ENCODE results near the gene BARHL2. TPM values are rescaled to one million over a fixed set of nuclear protein-coding genes. Genes with fewer than 3 reads are reported as not detected.

The BARHL2 gene
- total RNA-seq (not detected in 2 replicates), polyA plus RNA-seq (not detected in 2 replicates)

DNA sequence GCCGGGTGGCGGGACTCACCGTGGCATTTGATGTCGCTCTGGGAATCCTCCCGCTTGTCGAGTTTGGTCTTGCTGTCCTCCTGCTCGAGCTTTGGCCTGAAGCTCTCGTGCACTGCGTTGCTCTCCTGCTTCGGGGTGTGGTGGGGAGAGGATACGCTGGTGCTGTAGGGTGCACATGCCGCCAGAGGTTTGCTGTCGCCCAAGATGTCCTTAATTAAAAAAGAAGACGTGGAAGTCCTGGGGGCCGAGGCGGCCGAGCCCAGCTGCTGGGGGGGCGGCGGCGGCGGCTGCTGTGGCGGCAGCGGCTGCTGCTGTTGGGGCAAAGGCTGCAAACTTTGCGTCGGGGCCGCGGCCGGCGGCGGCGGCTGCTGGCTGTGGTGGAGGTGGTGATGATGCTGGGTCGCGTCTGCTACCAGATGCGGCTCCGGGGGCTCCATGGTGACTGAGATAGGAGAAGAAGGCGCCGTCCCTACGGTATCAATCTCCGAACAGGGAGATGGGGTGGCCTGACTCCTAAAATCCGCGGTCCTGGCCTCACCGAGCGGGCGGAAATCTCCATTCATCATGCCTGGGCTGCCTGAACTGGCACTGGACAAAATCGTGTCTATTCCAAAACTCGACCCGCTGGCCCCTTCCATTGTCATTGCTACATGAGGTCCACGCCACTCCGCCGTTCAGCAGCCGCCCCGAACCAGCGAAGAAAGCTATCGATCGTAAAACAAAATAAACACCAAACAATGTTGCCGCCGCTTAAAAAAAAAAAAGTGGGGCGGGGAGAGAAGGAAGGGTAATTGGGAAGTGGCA is at the start of gene BARHL2:
Gene BARHL2 (minus strand): TSS at position 751 of the 804 bp plus-strand sequence. CDS start 107 bp downstream, at position 644.
- H3K4me3 ChIP-seq = peak within 1 kb of the TSS; percentile 30
- no peak for DNase-seq (ENCODE audit: low read depth in 1 of 2, low spot score in 1 of 2)
- no peak within 1 kb of the TSS for H3K27ac ChIP-seq
- no peaks in the 10 kb centered on the region for H3K9me3 ChIP-seq (ENCODE audit: low read depth)
- peaks cover 6% of the 10 kb centered on the region for H3K4me1 ChIP-seq (ENCODE audit: low read depth)
- H3K27me3 ChIP-seq = peaks cover 100% of the 10 kb centered on the region
- H3K36me3 ChIP-seq = no peaks in the 10 kb centered on the region
- TF ChIP-seq, protein P1, sequence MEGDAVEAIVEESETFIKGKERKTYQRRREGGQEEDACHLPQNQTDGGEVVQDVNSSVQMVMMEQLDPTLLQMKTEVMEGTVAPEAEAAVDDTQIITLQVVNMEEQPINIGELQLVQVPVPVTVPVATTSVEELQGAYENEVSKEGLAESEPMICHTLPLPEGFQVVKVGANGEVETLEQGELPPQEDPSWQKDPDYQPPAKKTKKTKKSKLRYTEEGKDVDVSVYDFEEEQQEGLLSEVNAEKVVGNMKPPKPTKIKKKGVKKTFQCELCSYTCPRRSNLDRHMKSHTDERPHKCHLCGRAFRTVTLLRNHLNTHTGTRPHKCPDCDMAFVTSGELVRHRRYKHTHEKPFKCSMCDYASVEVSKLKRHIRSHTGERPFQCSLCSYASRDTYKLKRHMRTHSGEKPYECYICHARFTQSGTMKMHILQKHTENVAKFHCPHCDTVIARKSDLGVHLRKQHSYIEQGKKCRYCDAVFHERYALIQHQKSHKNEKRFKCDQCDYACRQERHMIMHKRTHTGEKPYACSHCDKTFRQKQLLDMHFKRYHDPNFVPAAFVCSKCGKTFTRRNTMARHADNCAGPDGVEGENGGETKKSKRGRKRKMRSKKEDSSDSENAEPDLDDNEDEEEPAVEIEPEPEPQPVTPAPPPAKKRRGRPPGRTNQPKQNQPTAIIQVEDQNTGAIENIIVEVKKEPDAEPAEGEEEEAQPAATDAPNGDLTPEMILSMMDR (IDR thresholded peaks at IDR 0.05; ENCODE audit: low read depth, low read length) = no peak

DNA sequence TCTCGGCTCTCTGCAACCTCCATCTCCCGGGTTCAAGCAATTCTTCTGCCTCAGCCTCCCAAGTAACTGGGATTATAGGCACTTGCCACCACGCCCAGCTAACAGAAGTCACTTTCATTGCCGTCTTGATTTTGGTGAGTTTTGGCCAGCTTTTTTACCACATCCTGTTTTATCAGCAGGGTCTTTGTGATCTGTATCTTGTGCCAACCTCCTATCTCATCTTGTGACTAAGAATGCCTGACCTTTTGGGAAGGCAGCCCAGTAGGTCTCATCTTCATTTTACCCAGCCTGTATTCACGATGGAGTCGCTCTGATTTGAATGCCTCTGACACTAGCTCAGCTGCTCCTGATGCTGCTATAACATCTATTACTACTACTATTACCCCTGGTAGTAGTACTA is 46.8 kb upstream of the BARHL2 start:
- DNase-seq (ENCODE audit: low read depth in 1 of 2, low spot score in 1 of 2) = no peak
- no peak overlapping the region for H3K4me3 ChIP-seq
- no peaks in the 10 kb centered on the region for H3K9me3 ChIP-seq (ENCODE audit: low read depth)
- no peak overlapping the region for H3K27ac ChIP-seq
- no peaks in the 10 kb centered on the region for H3K4me1 ChIP-seq (ENCODE audit: low read depth)
- TF ChIP-seq, protein P1 (IDR thresholded peaks at IDR 0.05; ENCODE audit: low read depth, low read length) = no peak
- no peaks in the 10 kb centered on the region for H3K36me3 ChIP-seq
- H3K27me3 ChIP-seq = no peaks in the 10 kb centered on the region

DNA sequence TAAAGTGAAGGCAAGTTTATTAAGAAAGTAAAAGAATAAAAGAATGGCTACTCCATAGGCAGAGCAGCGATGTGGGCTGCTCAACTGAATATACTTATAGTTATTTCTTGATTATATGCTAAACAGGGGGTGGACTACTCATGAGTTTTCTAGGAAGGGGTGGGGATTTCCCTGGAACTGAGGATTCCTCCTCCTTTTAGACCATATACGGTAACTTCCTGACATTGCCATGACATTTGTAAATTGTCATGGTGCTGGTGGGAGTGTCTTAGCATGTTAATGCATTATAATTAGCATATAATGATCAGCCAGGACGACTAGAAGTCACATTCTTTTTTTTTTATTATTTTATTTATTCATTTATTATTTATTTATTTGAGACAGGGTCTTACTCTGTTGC is 46.4 kb upstream of the BARHL2 start:
- Histone ChIP-seq H3K27me3 (no peaks in the 10 kb centered on the region), H3K4me1 (ENCODE audit: low read depth) (no peaks in the 10 kb centered on the region), H3K9me3 (ENCODE audit: low read depth) (no peaks in the 10 kb centered on the region), H3K27ac (no peak overlapping the region), H3K36me3 (no peaks in the 10 kb centered on the region), H3K4me3 (no peak overlapping the region)
- TF ChIP-seq, protein P1 (IDR thresholded peaks at IDR 0.05; ENCODE audit: low read depth, low read length) = no peak
- no peak for DNase-seq (ENCODE audit: low read depth in 1 of 2, low spot score in 1 of 2)

DNA sequence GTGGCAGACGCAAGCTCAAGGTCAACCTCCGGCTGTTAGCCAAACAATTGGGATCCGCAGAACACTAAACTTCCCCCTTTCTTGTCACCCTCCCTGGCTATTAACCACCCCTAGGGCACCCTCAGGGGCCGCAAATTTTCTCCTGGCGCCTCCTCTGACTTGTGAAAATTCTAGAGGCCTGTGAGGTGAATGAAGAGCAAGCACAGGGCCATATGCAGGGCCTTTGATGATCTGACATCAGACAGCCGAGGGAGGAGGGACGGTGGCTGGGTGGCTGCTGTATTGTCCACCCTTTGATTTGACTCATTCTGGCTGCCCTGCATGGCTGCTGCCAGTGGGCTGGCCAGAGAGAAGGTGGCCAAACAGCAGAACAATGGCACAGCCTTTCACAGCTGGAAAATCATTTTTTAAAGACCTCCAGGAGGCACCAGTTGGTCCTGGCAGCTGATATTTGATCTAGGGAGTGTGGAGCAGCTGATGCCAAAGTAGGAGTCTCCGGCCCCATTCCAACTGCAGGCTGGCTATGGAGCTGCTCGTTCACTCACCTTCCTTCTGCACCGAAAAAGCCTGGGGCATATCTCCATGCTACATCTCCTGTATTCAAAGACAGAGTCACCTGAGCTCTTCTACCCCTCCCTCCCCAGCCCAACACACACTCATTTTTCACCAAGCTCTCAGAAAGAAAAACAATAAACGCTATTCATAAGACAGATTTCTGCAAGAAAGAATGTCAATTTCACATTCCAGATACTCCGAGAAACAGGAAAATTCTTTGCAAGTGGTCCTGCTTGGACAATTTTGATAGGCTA is 44.9 kb upstream of the BARHL2 start:
- H3K9me3 ChIP-seq (ENCODE audit: low read depth) = no peaks in the 10 kb centered on the region
- H3K27me3 ChIP-seq = no peaks in the 10 kb centered on the region
- no peak overlapping the region for H3K4me3 ChIP-seq
- no peaks in the 10 kb centered on the region for H3K4me1 ChIP-seq (ENCODE audit: low read depth)
- TF ChIP-seq, protein P1 (IDR thresholded peaks at IDR 0.05; ENCODE audit: low read depth, low read length) = no peak
- no peak overlapping the region for H3K27ac ChIP-seq
- no peaks in the 10 kb centered on the region for H3K36me3 ChIP-seq
- DNase-seq (ENCODE audit: low read depth in 1 of 2, low spot score in 1 of 2) = no peak

DNA sequence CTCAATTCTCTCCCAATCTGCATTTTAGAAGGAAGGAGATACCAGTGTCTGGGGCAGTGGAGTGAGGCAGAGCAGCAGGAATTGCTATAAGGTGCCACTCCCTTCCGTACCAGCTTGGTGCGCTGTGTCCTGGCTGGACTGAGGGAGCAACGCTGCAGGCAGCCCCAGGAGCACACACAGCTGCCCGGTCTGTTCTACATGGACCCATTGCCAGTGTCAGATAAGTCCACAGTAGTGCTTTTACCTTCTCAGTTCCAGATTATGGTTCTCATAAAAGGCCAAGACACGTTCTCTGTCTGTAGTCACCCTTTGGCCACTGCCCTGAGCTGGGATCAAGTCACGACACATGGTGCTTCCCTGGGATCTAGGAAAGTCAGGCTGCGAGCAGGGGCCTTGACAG is 44.1 kb upstream of the BARHL2 start:
- TF ChIP-seq, protein P1 (IDR thresholded peaks at IDR 0.05; ENCODE audit: low read depth, low read length) = no peak
- no peak overlapping the region for H3K4me3 ChIP-seq
- no peaks in the 10 kb centered on the region for H3K36me3 ChIP-seq
- no peaks in the 10 kb centered on the region for H3K9me3 ChIP-seq (ENCODE audit: low read depth)
- no peaks in the 10 kb centered on the region for H3K27me3 ChIP-seq
- H3K27ac ChIP-seq = no peak overlapping the region
- no peak for DNase-seq (ENCODE audit: low read depth in 1 of 2, low spot score in 1 of 2)
- H3K4me1 ChIP-seq (ENCODE audit: low read depth) = no peaks in the 10 kb centered on the region

Data from cardiac muscle cell (in vitro differentiated cells and primary cell).